Keratinocyte (primary cell): ENCODE measurements around the gene ERC2.

Source experiments
- EZH2 ChIP-seq: IDR thresholded peaks from one replicate; pipeline ENCODE4 v1.6.1; 2012; ENCODE audit warnings: inconsistent platforms, mild to moderate bottlenecking, low read length, moderate library complexity
- TF ChIP-seq, protein P1 (sequence below), 3 experiments: IDR thresholded peaks in 1 of 3; conservative IDR thresholded peaks in 1 of 3; optimal IDR thresholded peaks in 1 of 3; 2 replicates in 2 of 3; 3 replicates in 1 of 3; pipeline versions ENCODE3 to v1.5.1; 2011; ENCODE audit warnings: low read length in 3 of 3, mild to moderate bottlenecking in 3 of 3, moderate library complexity in 2 of 3, control low read depth in 1 of 3, inconsistent platforms in 1 of 3; ENCODE audit not compliant: insufficient read depth in 2 of 3; ENCODE audit errors: extremely low read depth in 1 of 3

DNA sequence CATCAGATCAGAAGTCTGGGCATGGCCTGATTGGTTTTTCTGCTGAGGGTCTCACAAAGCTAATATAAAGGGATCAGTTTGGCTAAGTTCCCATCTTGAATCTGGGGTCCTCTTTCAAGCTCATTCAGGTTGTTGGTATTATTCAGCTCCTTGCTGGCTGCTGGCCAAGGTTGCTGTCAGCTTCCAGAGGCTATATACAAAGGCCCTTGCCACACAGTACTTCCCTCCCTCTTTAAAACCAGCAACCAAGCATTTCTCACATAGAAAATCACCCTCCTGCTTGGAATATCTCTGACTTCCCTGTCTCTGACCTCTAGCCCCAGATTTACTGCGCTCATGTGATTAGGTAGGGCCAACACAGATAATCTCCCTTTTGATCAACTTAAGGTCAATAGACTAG is 442.9 kb downstream of the ERC2 start:
- TF ChIP-seq EZH2 = no peak
- TF ChIP-seq, protein P1, sequence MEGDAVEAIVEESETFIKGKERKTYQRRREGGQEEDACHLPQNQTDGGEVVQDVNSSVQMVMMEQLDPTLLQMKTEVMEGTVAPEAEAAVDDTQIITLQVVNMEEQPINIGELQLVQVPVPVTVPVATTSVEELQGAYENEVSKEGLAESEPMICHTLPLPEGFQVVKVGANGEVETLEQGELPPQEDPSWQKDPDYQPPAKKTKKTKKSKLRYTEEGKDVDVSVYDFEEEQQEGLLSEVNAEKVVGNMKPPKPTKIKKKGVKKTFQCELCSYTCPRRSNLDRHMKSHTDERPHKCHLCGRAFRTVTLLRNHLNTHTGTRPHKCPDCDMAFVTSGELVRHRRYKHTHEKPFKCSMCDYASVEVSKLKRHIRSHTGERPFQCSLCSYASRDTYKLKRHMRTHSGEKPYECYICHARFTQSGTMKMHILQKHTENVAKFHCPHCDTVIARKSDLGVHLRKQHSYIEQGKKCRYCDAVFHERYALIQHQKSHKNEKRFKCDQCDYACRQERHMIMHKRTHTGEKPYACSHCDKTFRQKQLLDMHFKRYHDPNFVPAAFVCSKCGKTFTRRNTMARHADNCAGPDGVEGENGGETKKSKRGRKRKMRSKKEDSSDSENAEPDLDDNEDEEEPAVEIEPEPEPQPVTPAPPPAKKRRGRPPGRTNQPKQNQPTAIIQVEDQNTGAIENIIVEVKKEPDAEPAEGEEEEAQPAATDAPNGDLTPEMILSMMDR (optimal IDR thresholded peaks at IDR 0.05 in 1 of 3, IDR thresholded peaks at IDR 0.05 in 1 of 3, conservative IDR thresholded peaks at IDR 0.05 in 1 of 3; ENCODE audit: extremely low read depth in 1 of 3, insufficient read depth in 2 of 3, low read length in 3 of 3) = no peak
